ENCODE measurements around the gene CISD3. TPM values are rescaled to one million over a fixed set of nuclear protein-coding genes. Genes with fewer than 3 reads are reported as not detected.

The CISD3 gene
- total RNA-seq, 2 donors from 2014 or later = 17.1 to 17.8 TPM

GRCh38 chr17:38691154-38691553 is 39.0 kb upstream of the CISD3 start:
- TF ChIP-seq POLR2A (IDR thresholded peaks at IDR 0.05) = no peak
- TF ChIP-seq CTCF (IDR thresholded peaks at IDR 0.05) = no peak
- TF ChIP-seq POLR2AphosphoS5 (IDR thresholded peaks at IDR 0.05) = no peak
- Histone ChIP-seq H3K36me3 (no peaks in the 10 kb centered on the region), H3K27ac (no peak overlapping the region), H3K4me1 (replicated peaks) (no peaks in the 10 kb centered on the region), H3K9me3 (no peaks in the 10 kb centered on the region), H3K27me3 (replicated peaks; ENCODE audit: insufficient read depth) (no peaks in the 10 kb centered on the region), H3K4me3 (no peak overlapping the region)
- WGBS = 81% methylated on average over 4 of the region's 4 CpGs
- DNase-seq (ENCODE audit: low spot score) = no peak
- intact Hi-C loops (cut with DNase I) = no loop called here

GRCh38 chr17:38693700-38694329 is 36.3 kb upstream of the CISD3 start:
- H3K27ac ChIP-seq = peak overlapping the region; percentile 38 to 63
- no peaks in the 10 kb centered on the region for H3K36me3 ChIP-seq
- intact Hi-C loops (cut with DNase I) = no loop called here
- 41% methylated on average over 12 of the region's 12 CpGs for WGBS
- TF ChIP-seq POLR2A (IDR thresholded peaks at IDR 0.05) = no peak
- peak; percentile 70 for TF ChIP-seq POLR2AphosphoS5 (IDR thresholded peaks at IDR 0.05)
- DNase-seq (ENCODE audit: low spot score) = peak; percentile 43
- H3K9me3 ChIP-seq = no peaks in the 10 kb centered on the region
- H3K4me3 ChIP-seq = no peak overlapping the region
- H3K4me1 ChIP-seq (replicated peaks) = no peaks in the 10 kb centered on the region
- H3K27me3 ChIP-seq (replicated peaks; ENCODE audit: insufficient read depth) = no peaks in the 10 kb centered on the region

- no peaks in the 10 kb centered on the region for H3K9me3 ChIP-seq
- intact Hi-C loops (cut with DNase I) = no loop called here
These were observed 32.9 kb upstream of the CISD3 start for GRCh38 chr17:38697061-38697820.

GRCh38 chr17:38698760-38699159 is 31.4 kb upstream of the CISD3 start:
- WGBS = 91% methylated on average over 5 of the region's 5 CpGs
- no peaks in the 10 kb centered on the region for H3K9me3 ChIP-seq
- H3K36me3 ChIP-seq = no peaks in the 10 kb centered on the region
- DNase-seq (ENCODE audit: low spot score) = no peak
- H3K27ac ChIP-seq = no peak overlapping the region
- no peaks in the 10 kb centered on the region for H3K27me3 ChIP-seq (replicated peaks; ENCODE audit: insufficient read depth)
- TF ChIP-seq POLR2A (IDR thresholded peaks at IDR 0.05) (no peak), CTCF (IDR thresholded peaks at IDR 0.05) (no peak), POLR2AphosphoS5 (IDR thresholded peaks at IDR 0.05) (no peak)
- H3K4me3 ChIP-seq = no peak overlapping the region
- intact Hi-C loops (cut with DNase I) = no loop called here
- H3K4me1 ChIP-seq (replicated peaks) = no peaks in the 10 kb centered on the region

More at GRCh38 chr17:38697061-38697820, 32.9 kb upstream of the CISD3 start:
- Histone ChIP-seq H3K27me3 (replicated peaks; ENCODE audit: insufficient read depth) (no peaks in the 10 kb centered on the region), H3K4me1 (replicated peaks) (no peaks in the 10 kb centered on the region), H3K4me3 (no peak overlapping the region), H3K27ac (no peak overlapping the region), H3K36me3 (no peaks in the 10 kb centered on the region)
- TF ChIP-seq POLR2A (IDR thresholded peaks at IDR 0.05) = no peak
- TF ChIP-seq CTCF (IDR thresholded peaks at IDR 0.05) = no peak
- TF ChIP-seq POLR2AphosphoS5 (IDR thresholded peaks at IDR 0.05) = no peak
- no peak for DNase-seq (ENCODE audit: low spot score)
- WGBS = 84% methylated on average over 4 of the region's 4 CpGs

- no peaks in the 10 kb centered on the region for H3K9me3 ChIP-seq
- WGBS = 3% methylated on average over 25 of the region's 25 CpGs
- no peaks in the 10 kb centered on the region for H3K4me1 ChIP-seq (replicated peaks)
- no peaks in the 10 kb centered on the region for H3K36me3 ChIP-seq
- TF ChIP-seq POLR2A (IDR thresholded peaks at IDR 0.05) = no peak
- TF ChIP-seq POLR2AphosphoS5 (IDR thresholded peaks at IDR 0.05) = no peak
- TF ChIP-seq CTCF (IDR thresholded peaks at IDR 0.05) = no peak
- no peak for DNase-seq (ENCODE audit: low spot score)
- peak overlapping the region; percentile 96 to 98 for H3K27ac ChIP-seq
- H3K4me3 ChIP-seq = peak overlapping the region; percentile 86 to 98
- intact Hi-C loops (cut with DNase I) = no loop called here
- no peaks in the 10 kb centered on the region for H3K27me3 ChIP-seq (replicated peaks; ENCODE audit: insufficient read depth)
These were observed 28.5 kb upstream of the CISD3 start for GRCh38 chr17:38701504-38702165.
